ENCODE measurements around the gene PFN1.

GRCh38 chr17:4997302-4998026 is 49.1 kb upstream of the PFN1 start, which contains the start of the genes INCA1 and KIF1C:
- no peak for TF ChIP-seq EZH2 (IDR thresholded peaks at IDR 0.05; ENCODE audit: low read depth)
- TF ChIP-seq CTCF (conservative IDR thresholded peaks at IDR 0.05) = no peak

Measured in PC-9 (cell line).